Measurements from ENCODE around the gene ADAMTS7. TPM values are rescaled to one million over a fixed set of nuclear protein-coding genes. Genes with fewer than 3 reads are reported as not detected.
"Not testable (repeated sequence)": the region's sequence is repeated elsewhere in the genome, so short reads cannot be mapped to it uniquely, and the experiment has no call there.

ADAMTS7 gene
- total RNA-seq, 1 experiment from 2014 or later = 2.8 TPM

- H3K27me3 ChIP-seq (replicated peaks) = no peaks in the 10 kb centered on the region
- H3K4me1 ChIP-seq (replicated peaks) = peaks cover 15% of the 10 kb centered on the region
- no peak for DNase-seq (ENCODE audit: low read depth in 1 of 2, low spot score in 2 of 2)
- H3K9me3 ChIP-seq (replicated peaks) = no peaks in the 10 kb centered on the region
- H3K27ac ChIP-seq = no peak overlapping the region
- H3K4me3 ChIP-seq = no peak overlapping the region
- H3K36me3 ChIP-seq = no peaks in the 10 kb centered on the region
Observed at GRCh38 chr15:78808550-78808949, 2.7 kb downstream of the ADAMTS7 start.

GRCh38 chr15:78807359-78807758, 3.9 kb downstream of the ADAMTS7 start:
- DNase-seq (ENCODE audit: low read depth in 1 of 2, low spot score in 2 of 2) = no peak
- no peaks in the 10 kb centered on the region for H3K27me3 ChIP-seq (replicated peaks)

GRCh38 chr15:78804391-78804792, 6.9 kb downstream of the ADAMTS7 start:
- no peaks in the 10 kb centered on the region for H3K9me3 ChIP-seq (replicated peaks)
- no peak for DNase-seq (ENCODE audit: low read depth in 1 of 2, low spot score in 2 of 2)

More at GRCh38 chr15:78807359-78807758, 3.9 kb downstream of the ADAMTS7 start:
- Histone ChIP-seq H3K4me3 (no peak overlapping the region), H3K4me1 (replicated peaks) (peaks cover 15% of the 10 kb centered on the region), H3K36me3 (no peaks in the 10 kb centered on the region), H3K27ac (no peak overlapping the region), H3K9me3 (replicated peaks) (no peaks in the 10 kb centered on the region)

GRCh38 chr15:78800806-78801205, 10.5 kb downstream of the ADAMTS7 start:
- H3K36me3 ChIP-seq = no peaks in the 10 kb centered on the region
- H3K27ac ChIP-seq = no peak overlapping the region
- no peaks in the 10 kb centered on the region for H3K27me3 ChIP-seq (replicated peaks)
- H3K9me3 ChIP-seq (replicated peaks) = no peaks in the 10 kb centered on the region
- no peak for DNase-seq (ENCODE audit: low read depth in 1 of 2, low spot score in 2 of 2)
- H3K4me1 ChIP-seq (replicated peaks) = peaks cover 10% of the 10 kb centered on the region
- H3K4me3 ChIP-seq = no peak overlapping the region

More at GRCh38 chr15:78804391-78804792, 6.9 kb downstream of the ADAMTS7 start:
- Histone ChIP-seq H3K27me3 (replicated peaks) (no peaks in the 10 kb centered on the region), H3K36me3 (no peaks in the 10 kb centered on the region), H3K4me3 (no peak overlapping the region), H3K4me1 (replicated peaks) (no peaks in the 10 kb centered on the region), H3K27ac (no peak overlapping the region)

- no peaks in the 10 kb centered on the region for H3K36me3 ChIP-seq
Observed at GRCh38 chr15:78800189-78800588, 11.1 kb downstream of the ADAMTS7 start.

GRCh38 chr15:78799102-78799501, 12.2 kb downstream of the ADAMTS7 start:
- not testable (repeated sequence) for DNase-seq (ENCODE audit: low read depth in 1 of 2, low spot score in 2 of 2); H3K27me3 ChIP-seq (replicated peaks); H3K9me3 ChIP-seq (replicated peaks); H3K27ac ChIP-seq; H3K36me3 ChIP-seq; H3K4me1 ChIP-seq (replicated peaks); H3K4me3 ChIP-seq

More at GRCh38 chr15:78800189-78800588, 11.1 kb downstream of the ADAMTS7 start:
- DNase-seq (ENCODE audit: low read depth in 1 of 2, low spot score in 2 of 2) = no peak
- H3K4me1 ChIP-seq (replicated peaks) = peaks cover 10% of the 10 kb centered on the region
- H3K9me3 ChIP-seq (replicated peaks) = no peaks in the 10 kb centered on the region
- H3K27ac ChIP-seq = no peak overlapping the region
- H3K4me3 ChIP-seq = no peak overlapping the region
- H3K27me3 ChIP-seq (replicated peaks) = no peaks in the 10 kb centered on the region

- not testable (repeated sequence) for H3K27me3 ChIP-seq (replicated peaks); H3K36me3 ChIP-seq; H3K4me3 ChIP-seq; H3K27ac ChIP-seq; H3K4me1 ChIP-seq (replicated peaks); H3K9me3 ChIP-seq (replicated peaks)
- peak; percentile 48 to 72 for DNase-seq (ENCODE audit: low read depth in 1 of 2, low spot score in 2 of 2)
Observed at GRCh38 chr15:78798355-78798754, 12.9 kb downstream of the ADAMTS7 start.

GRCh38 chr15:78797951-78798350, 13.3 kb downstream of the ADAMTS7 start:
- H3K36me3 ChIP-seq = no peaks in the 10 kb centered on the region
- no peaks in the 10 kb centered on the region for H3K27me3 ChIP-seq (replicated peaks)
- DNase-seq (ENCODE audit: low read depth in 1 of 2, low spot score in 2 of 2) = no peak
- no peak overlapping the region for H3K27ac ChIP-seq
- no peak overlapping the region for H3K4me3 ChIP-seq
- no peaks in the 10 kb centered on the region for H3K9me3 ChIP-seq (replicated peaks)
- peaks cover 10% of the 10 kb centered on the region for H3K4me1 ChIP-seq (replicated peaks)

GRCh38 chr15:78796510-78796909, 14.8 kb downstream of the ADAMTS7 start:
- Histone ChIP-seq H3K27me3 (replicated peaks) (no peaks in the 10 kb centered on the region), H3K36me3 (no peaks in the 10 kb centered on the region), H3K4me1 (replicated peaks) (peaks cover 10% of the 10 kb centered on the region), H3K4me3 (no peak overlapping the region), H3K27ac (no peak overlapping the region), H3K9me3 (replicated peaks) (no peaks in the 10 kb centered on the region)
- DNase-seq (ENCODE audit: low read depth in 1 of 2, low spot score in 2 of 2) = no peak

GRCh38 chr15:78795043-78795442, 16.2 kb downstream of the ADAMTS7 start:
- peaks cover 10% of the 10 kb centered on the region for H3K4me1 ChIP-seq (replicated peaks)
- no peak for DNase-seq (ENCODE audit: low read depth in 1 of 2, low spot score in 2 of 2)
- H3K36me3 ChIP-seq = no peaks in the 10 kb centered on the region
- no peaks in the 10 kb centered on the region for H3K9me3 ChIP-seq (replicated peaks)
- H3K27me3 ChIP-seq (replicated peaks) = no peaks in the 10 kb centered on the region
- no peak overlapping the region for H3K4me3 ChIP-seq
- H3K27ac ChIP-seq = no peak overlapping the region

GRCh38 chr15:78794446-78794845, 16.8 kb downstream of the ADAMTS7 start:
- H3K27ac ChIP-seq; H3K9me3 ChIP-seq (replicated peaks); H3K4me3 ChIP-seq; H3K27me3 ChIP-seq (replicated peaks); H3K36me3 ChIP-seq; H3K4me1 ChIP-seq (replicated peaks); DNase-seq (ENCODE audit: low read depth in 1 of 2, low spot score in 2 of 2): not testable (repeated sequence)

- H3K9me3 ChIP-seq (replicated peaks) = no peaks in the 10 kb centered on the region
- H3K4me1 ChIP-seq (replicated peaks) = no peaks in the 10 kb centered on the region
- H3K4me3 ChIP-seq = no peak overlapping the region
- no peaks in the 10 kb centered on the region for H3K36me3 ChIP-seq
- H3K27ac ChIP-seq = no peak overlapping the region
- DNase-seq (ENCODE audit: low read depth in 1 of 2, low spot score in 2 of 2) = no peak
- H3K27me3 ChIP-seq (replicated peaks) = no peaks in the 10 kb centered on the region
Observed at GRCh38 chr15:78791357-78791756, 19.9 kb downstream of the ADAMTS7 start.

- Histone ChIP-seq H3K36me3 (no peaks in the 10 kb centered on the region), H3K4me3 (no peak overlapping the region), H3K27me3 (replicated peaks) (no peaks in the 10 kb centered on the region), H3K27ac (no peak overlapping the region), H3K4me1 (replicated peaks) (no peaks in the 10 kb centered on the region), H3K9me3 (replicated peaks) (no peaks in the 10 kb centered on the region)
- DNase-seq (ENCODE audit: low read depth in 1 of 2, low spot score in 2 of 2) = no peak
Observed at GRCh38 chr15:78790027-78790426, 21.2 kb downstream of the ADAMTS7 start.

GRCh38 chr15:78789615-78790014, 21.6 kb downstream of the ADAMTS7 start:
- Histone ChIP-seq H3K4me3 (no peak overlapping the region), H3K36me3 (no peaks in the 10 kb centered on the region), H3K4me1 (replicated peaks) (no peaks in the 10 kb centered on the region), H3K9me3 (replicated peaks) (no peaks in the 10 kb centered on the region), H3K27ac (no peak overlapping the region), H3K27me3 (replicated peaks) (no peaks in the 10 kb centered on the region)
- no peak for DNase-seq (ENCODE audit: low read depth in 1 of 2, low spot score in 2 of 2)

GRCh38 chr15:78788016-78788660, 23.1 kb downstream of the ADAMTS7 start:
- Histone ChIP-seq H3K27ac (no peak overlapping the region), H3K9me3 (replicated peaks) (no peaks in the 10 kb centered on the region), H3K27me3 (replicated peaks) (no peaks in the 10 kb centered on the region), H3K4me3 (no peak overlapping the region), H3K36me3 (no peaks in the 10 kb centered on the region), H3K4me1 (replicated peaks) (no peaks in the 10 kb centered on the region)
- no peak for DNase-seq (ENCODE audit: low read depth in 1 of 2, low spot score in 2 of 2)
